K562 (cell line): Measurements from ENCODE around the gene COPRS. TPM values are rescaled to one million over a fixed set of nuclear protein-coding genes. Genes with fewer than 3 reads are reported as not detected.

Experiments
- BCOR ChIP-seq: fragments of 450-650 bp; IDR thresholded peaks from 2 replicates; pipeline ENCODE4 v1.6.1; 2016
- C11orf30 ChIP-seq: fragments of 450-650 bp; IDR thresholded peaks from 2 replicates; pipeline ENCODE4 v1.6.1; 2016; ENCODE audit warnings: low read depth, mild to moderate bottlenecking
- COPS2 ChIP-seq: fragments of 450-650 bp; conservative IDR thresholded peaks from 2 replicates; pipeline ENCODE4 v1.6.1; 2016; ENCODE audit warnings: mild to moderate bottlenecking, moderate library complexity
- IRF2 ChIP-seq: sonication (generic); formaldehyde crosslinking; IDR thresholded peaks from 2 replicates; pipeline ENCODE4 v1.8.1; 2022; ENCODE audit warnings: mild to moderate bottlenecking, missing genetic modification reagents
- JUND ChIP-seq, 2 experiments: IDR thresholded peaks; 2 replicates in 1 of 2; 3 replicates in 1 of 2; pipeline ENCODE4 v1.6.1; 2011; ENCODE audit warnings: borderline replicate concordance in 2 of 2, low read depth in 2 of 2, low read length in 2 of 2, improper control_type of control experiment in 1 of 2, missing biosample characterization in 1 of 2, missing genetic modification characterization in 1 of 2, missing genetic modification reagents in 1 of 2
- NR2C1 ChIP-seq, 2 experiments: fragments of 450-650 bp; IDR thresholded peaks; 2 replicates each; pipeline ENCODE4 v1.6.1; 2017; ENCODE audit warnings: mild to moderate bottlenecking in 2 of 2, antibody characterized with exemption in 1 of 2, inconsistent platforms in 1 of 2, missing compliant biosample characterization in 1 of 2, missing genetic modification characterization in 1 of 2
- NUFIP1 ChIP-seq: fragments of 450-650 bp; IDR thresholded peaks from 2 replicates; pipeline ENCODE4 v1.6.1; 2018; ENCODE audit not compliant: partially characterized antibody
- WHSC1 ChIP-seq: IDR thresholded peaks from one replicate; pipeline ENCODE4 v1.6.1; 2012; ENCODE audit warnings: low read length, control low read depth, inconsistent platforms
- ZNF232 ChIP-seq: sonication (generic); formaldehyde crosslinking; IDR thresholded peaks from 2 replicates; pipeline ENCODE4 v1.8.0; 2022; ENCODE audit warnings: mild to moderate bottlenecking, missing genetic modification reagents
- ZNF639 ChIP-seq, 2 experiments: fragments of 200-800 bp in 1 of 2; sonication (Bioruptor generic) in 1 of 2; sonication (generic) in 1 of 2; formaldehyde crosslinking in 1 of 2; IDR thresholded peaks in 1 of 2; conservative IDR thresholded peaks in 1 of 2; 2 replicates each; pipeline versions ENCODE4 v1.5.0 to v1.6.1; 2016 to 2020; ENCODE audit warnings: missing compliant biosample characterization in 1 of 2, missing genetic modification characterization in 1 of 2, missing genetic modification reagents in 1 of 2
- ZNF655 ChIP-seq: fragments of 250-450 bp; sonication (Bioruptor Pico); IDR thresholded peaks from 2 replicates; pipeline ENCODE4 v1.5.0; 2021
- ZNF699 ChIP-seq: fragments of 250-450 bp; sonication (Bioruptor Pico); IDR thresholded peaks from 2 replicates; pipeline ENCODE4 v1.8.0; 2021; ENCODE audit warnings: mild to moderate bottlenecking, moderate library complexity; ENCODE audit not compliant: insufficient replicate concordance
- polyA plus RNA-seq, 8 experiments: library from polyadenylated mRNA; depleted of rRNA in 4 of 8; stranded (reverse) in 5 of 8; unstranded in 3 of 8; fragments of >200 nt; fragmentation: Nextera tagmentation in 2 of 8; fragmentation: Illumina TruSeq in 1 of 8; extraction: Ambion mirVana in 2 of 8; extraction: Trizol in 1 of 8; gene quantifications; 2 replicates each; pipeline versions ENCODE4 v1.2.1 to v1.2.3, GENCODE V29; 2011 to 2014; ENCODE audit warnings: inconsistent platforms in 1 of 8, missing spikeins in 1 of 8
- total RNA-seq, 7 experiments: library from RNA; depleted of rRNA in 6 of 7; stranded (reverse); fragments of >200 nt in 6 of 7; fragmentation: Illumina TruSeq in 2 of 7; extraction: Trizol in 2 of 7; gene quantifications; 2 replicates each; pipeline versions ENCODE4 v1.2.1 to v1.2.3, GENCODE V29; 2011 to 2021; ENCODE audit warnings: low replicate concordance in 1 of 7

Gene COPRS
- total and polyA plus RNA-seq, 9 of the 15 experiments (the other 6 are each of a cell fraction or from before 2014, with no cell fraction given) = 11.9 to 102 (median 60.5) TPM

GRCh38 chr17:31807846-31808245 is 51.2 kb downstream of the COPRS start (continued):
- TF ChIP-seq ZNF639 (CRISPR knock-in tag; conservative IDR thresholded peaks at IDR 0.05 in 1 of 2, IDR thresholded peaks at IDR 0.05 in 1 of 2) = no peak
- no peak for TF ChIP-seq ZNF232 (CRISPR knock-in tag)
- TF ChIP-seq ZNF699 (CRISPR knock-in tag) = no peak
- TF ChIP-seq NR2C1 (IDR thresholded peaks at IDR 0.05) = no peak
- no peak for TF ChIP-seq NR2C1 (tag; IDR thresholded peaks at IDR 0.05)
- no peak for TF ChIP-seq NUFIP1
- TF ChIP-seq C11orf30 = no peak
- TF ChIP-seq ZNF655 (CRISPR knock-in tag) = no peak
- no peak for TF ChIP-seq WHSC1
- TF ChIP-seq COPS2 = no peak
- TF ChIP-seq JUND (IDR thresholded peaks at IDR 0.05; ENCODE audit: borderline replicate concordance, low read depth, low read length) = no peak
- no peak for TF ChIP-seq JUND (tag; IDR thresholded peaks at IDR 0.05; ENCODE audit: borderline replicate concordance, low read depth, low read length)
- TF ChIP-seq BCOR = no peak
- TF ChIP-seq IRF2 (CRISPR knock-in tag) = no peak
